Measurements from ENCODE around the gene DUSP6. TPM values are rescaled to one million over a fixed set of nuclear protein-coding genes. Genes with fewer than 3 reads are reported as not detected.

DUSP6 gene
- total and polyA plus RNA-seq, 2 of the 13 experiments (the other 11 are each of a cell fraction or from before 2014, with no cell fraction given): 40.9 to 161 TPM

GRCh38 chr12:89391726-89392336 is 39.5 kb upstream of the DUSP6 start (continued):
- TF ChIP-seq LRRFIP1 (CRISPR knock-in tag; conservative IDR thresholded peaks at IDR 0.05) (no peak), FOXK1 (CRISPR knock-in tag; IDR thresholded peaks at IDR 0.05; ENCODE audit: borderline replicate concordance, low read depth) (peak; percentile 61; the same call in 1 of the 2 replicates), ZFP1 (CRISPR knock-in tag; IDR thresholded peaks at IDR 0.05) (no peak), NFYC (CRISPR knock-in tag; IDR thresholded peaks at IDR 0.05) (no peak), NFE2L1 (CRISPR knock-in tag; IDR thresholded peaks at IDR 0.05; ENCODE audit: borderline replicate concordance) (no peak), ZNF576 (CRISPR knock-in tag; IDR thresholded peaks at IDR 0.05) (no peak), ZNF776 (CRISPR knock-in tag; IDR thresholded peaks at IDR 0.05) (no peak), TEAD2 (CRISPR knock-in tag; IDR thresholded peaks at IDR 0.05) (no peak), ZSCAN20 (CRISPR knock-in tag; IDR thresholded peaks at IDR 0.05; ENCODE audit: borderline replicate concordance) (no peak), AHDC1 (CRISPR knock-in tag; IDR thresholded peaks at IDR 0.05; ENCODE audit: borderline replicate concordance) (peak; percentile 62; the same call in 1 of the 2 replicates), SMARCC2 (IDR thresholded peaks at IDR 0.05) (no peak), NBN (conservative IDR thresholded peaks at IDR 0.05) (no peak), CBX5 (CRISPR knock-in tag; IDR thresholded peaks at IDR 0.05; ENCODE audit: borderline replicate concordance) (no peak), ZNF281 (CRISPR knock-in tag; IDR thresholded peaks at IDR 0.05; ENCODE audit: borderline replicate concordance) (peak; percentile 93), MAZ (IDR thresholded peaks at IDR 0.05; ENCODE audit: borderline replicate concordance, low read depth, low read length) (no peak), MAZ (CRISPR knock-in tag; IDR thresholded peaks at IDR 0.05; ENCODE audit: low read depth) (no peak), NCOR1 (IDR thresholded peaks at IDR 0.05; ENCODE audit: borderline replicate concordance, low read length) (no peak), ZNF7 (CRISPR knock-in tag; IDR thresholded peaks at IDR 0.05) (no peak), SOX13 (IDR thresholded peaks at IDR 0.05) (peak; percentile 75), SOX13 (CRISPR knock-in tag; conservative IDR thresholded peaks at IDR 0.05 in 1 of 2, IDR thresholded peaks at IDR 0.05 in 1 of 2) (peak in 1 of 2 experiments; percentile 91; a peak in 2 of 4 replicates)
